Measurements from ENCODE around the gene SLC9A4.

Gene SLC9A4

DNA sequence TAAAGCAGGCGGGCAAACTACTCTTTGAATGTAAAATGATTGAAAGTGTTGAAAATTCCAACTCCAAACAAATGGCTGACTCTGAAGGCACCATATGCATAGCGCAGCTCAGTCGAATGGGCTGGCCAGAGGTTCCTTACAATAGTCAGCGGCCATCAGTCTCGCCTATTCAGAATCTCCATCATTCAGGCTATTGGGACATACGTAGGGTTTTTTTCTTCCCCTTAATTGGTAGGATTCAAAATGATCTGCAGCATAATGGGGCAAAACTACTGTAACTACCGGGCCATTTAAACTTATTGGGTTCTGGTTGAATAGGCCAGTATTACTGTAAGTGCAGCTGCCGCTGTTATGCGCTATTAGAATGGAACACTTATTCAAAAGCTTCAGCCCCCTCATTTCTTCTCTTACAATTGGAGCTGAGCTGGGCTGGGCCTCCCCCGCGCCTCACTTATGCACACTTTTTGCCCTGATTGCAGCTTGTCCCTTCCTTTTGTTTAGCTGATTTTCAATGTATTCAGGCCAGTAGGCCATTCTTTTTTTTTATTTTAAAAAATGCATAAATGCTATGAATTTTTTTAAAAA, 40.4 kb downstream of the SLC9A4 start:
- Histone ChIP-seq H3K4me3 (replicated peaks; ENCODE audit: insufficient read depth, low read length) (no peak overlapping the region), H3K27ac (replicated peaks) (no peak overlapping the region), H3K27me3 (ENCODE audit: insufficient read depth, poor library complexity, severe bottlenecking) (no peaks in the 10 kb centered on the region)
- TF ChIP-seq GABPA (IDR thresholded peaks at IDR 0.05; ENCODE audit: low read depth) (no peak), POLR2AphosphoS5 (IDR thresholded peaks at IDR 0.05; ENCODE audit: low read depth) (no peak), SPI1 (IDR thresholded peaks at IDR 0.05; ENCODE audit: borderline replicate concordance, low read depth) (no peak)
- TF ChIP-seq, protein P1, sequence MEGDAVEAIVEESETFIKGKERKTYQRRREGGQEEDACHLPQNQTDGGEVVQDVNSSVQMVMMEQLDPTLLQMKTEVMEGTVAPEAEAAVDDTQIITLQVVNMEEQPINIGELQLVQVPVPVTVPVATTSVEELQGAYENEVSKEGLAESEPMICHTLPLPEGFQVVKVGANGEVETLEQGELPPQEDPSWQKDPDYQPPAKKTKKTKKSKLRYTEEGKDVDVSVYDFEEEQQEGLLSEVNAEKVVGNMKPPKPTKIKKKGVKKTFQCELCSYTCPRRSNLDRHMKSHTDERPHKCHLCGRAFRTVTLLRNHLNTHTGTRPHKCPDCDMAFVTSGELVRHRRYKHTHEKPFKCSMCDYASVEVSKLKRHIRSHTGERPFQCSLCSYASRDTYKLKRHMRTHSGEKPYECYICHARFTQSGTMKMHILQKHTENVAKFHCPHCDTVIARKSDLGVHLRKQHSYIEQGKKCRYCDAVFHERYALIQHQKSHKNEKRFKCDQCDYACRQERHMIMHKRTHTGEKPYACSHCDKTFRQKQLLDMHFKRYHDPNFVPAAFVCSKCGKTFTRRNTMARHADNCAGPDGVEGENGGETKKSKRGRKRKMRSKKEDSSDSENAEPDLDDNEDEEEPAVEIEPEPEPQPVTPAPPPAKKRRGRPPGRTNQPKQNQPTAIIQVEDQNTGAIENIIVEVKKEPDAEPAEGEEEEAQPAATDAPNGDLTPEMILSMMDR (IDR thresholded peaks at IDR 0.05; ENCODE audit: insufficient read depth, low read length), result no peak
- TF ChIP-seq, protein P2, sequence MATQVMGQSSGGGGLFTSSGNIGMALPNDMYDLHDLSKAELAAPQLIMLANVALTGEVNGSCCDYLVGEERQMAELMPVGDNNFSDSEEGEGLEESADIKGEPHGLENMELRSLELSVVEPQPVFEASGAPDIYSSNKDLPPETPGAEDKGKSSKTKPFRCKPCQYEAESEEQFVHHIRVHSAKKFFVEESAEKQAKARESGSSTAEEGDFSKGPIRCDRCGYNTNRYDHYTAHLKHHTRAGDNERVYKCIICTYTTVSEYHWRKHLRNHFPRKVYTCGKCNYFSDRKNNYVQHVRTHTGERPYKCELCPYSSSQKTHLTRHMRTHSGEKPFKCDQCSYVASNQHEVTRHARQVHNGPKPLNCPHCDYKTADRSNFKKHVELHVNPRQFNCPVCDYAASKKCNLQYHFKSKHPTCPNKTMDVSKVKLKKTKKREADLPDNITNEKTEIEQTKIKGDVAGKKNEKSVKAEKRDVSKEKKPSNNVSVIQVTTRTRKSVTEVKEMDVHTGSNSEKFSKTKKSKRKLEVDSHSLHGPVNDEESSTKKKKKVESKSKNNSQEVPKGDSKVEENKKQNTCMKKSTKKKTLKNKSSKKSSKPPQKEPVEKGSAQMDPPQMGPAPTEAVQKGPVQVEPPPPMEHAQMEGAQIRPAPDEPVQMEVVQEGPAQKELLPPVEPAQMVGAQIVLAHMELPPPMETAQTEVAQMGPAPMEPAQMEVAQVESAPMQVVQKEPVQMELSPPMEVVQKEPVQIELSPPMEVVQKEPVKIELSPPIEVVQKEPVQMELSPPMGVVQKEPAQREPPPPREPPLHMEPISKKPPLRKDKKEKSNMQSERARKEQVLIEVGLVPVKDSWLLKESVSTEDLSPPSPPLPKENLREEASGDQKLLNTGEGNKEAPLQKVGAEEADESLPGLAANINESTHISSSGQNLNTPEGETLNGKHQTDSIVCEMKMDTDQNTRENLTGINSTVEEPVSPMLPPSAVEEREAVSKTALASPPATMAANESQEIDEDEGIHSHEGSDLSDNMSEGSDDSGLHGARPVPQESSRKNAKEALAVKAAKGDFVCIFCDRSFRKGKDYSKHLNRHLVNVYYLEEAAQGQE (IDR thresholded peaks at IDR 0.05; ENCODE audit: insufficient replicate concordance, low read depth), result no peak
- no peak for DNase-seq (ENCODE audit: low read depth in 1 of 2, low spot score in 1 of 2)

DNA sequence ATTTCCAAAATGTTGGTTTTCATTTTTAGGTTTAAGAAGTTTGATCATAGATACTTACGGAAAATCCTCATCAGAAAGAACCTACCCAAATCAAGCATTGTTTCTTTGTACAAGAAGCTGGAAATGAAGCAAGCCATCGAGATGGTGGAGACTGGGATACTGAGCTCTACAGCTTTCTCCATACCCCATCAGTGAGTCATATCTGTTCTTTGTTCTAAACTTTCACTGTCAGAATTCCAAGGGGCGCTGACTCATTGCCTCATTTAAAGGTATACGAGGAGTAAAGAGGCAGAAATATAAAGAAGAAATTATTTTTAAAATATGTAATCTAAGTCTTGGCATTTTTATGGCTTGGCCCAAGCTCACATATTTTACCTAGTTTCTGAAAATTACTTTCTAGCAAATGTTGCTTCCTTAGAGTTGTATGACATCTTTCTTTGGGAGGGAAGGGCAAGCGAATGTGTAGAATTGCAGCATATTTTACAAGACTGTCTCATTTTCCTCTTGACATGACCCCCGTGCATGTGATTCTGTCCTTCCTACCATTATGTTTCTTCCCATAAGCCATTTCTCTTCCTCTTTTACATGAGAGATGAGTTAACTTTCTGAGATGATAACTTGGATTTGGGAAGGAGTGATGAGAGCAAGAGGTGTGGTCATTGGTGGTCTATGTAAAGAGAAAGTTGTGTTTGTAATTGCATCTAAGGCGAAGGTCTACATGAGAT, 41.2 kb downstream of the SLC9A4 start:
- TF ChIP-seq POLR2AphosphoS5 (IDR thresholded peaks at IDR 0.05; ENCODE audit: low read depth) (no peak), SPI1 (IDR thresholded peaks at IDR 0.05; ENCODE audit: borderline replicate concordance, low read depth) (no peak), GABPA (IDR thresholded peaks at IDR 0.05; ENCODE audit: low read depth) (no peak)
- TF ChIP-seq, protein P2 (IDR thresholded peaks at IDR 0.05; ENCODE audit: insufficient replicate concordance, low read depth), result no peak
- TF ChIP-seq, protein P1 (IDR thresholded peaks at IDR 0.05; ENCODE audit: insufficient read depth, low read length), result no peak
- no peak for DNase-seq (ENCODE audit: low read depth in 1 of 2, low spot score in 1 of 2)
- Histone ChIP-seq H3K27me3 (ENCODE audit: insufficient read depth, poor library complexity, severe bottlenecking) (no peaks in the 10 kb centered on the region), H3K27ac (replicated peaks) (no peak overlapping the region), H3K4me3 (replicated peaks; ENCODE audit: insufficient read depth, low read length) (no peak overlapping the region)

DNA sequence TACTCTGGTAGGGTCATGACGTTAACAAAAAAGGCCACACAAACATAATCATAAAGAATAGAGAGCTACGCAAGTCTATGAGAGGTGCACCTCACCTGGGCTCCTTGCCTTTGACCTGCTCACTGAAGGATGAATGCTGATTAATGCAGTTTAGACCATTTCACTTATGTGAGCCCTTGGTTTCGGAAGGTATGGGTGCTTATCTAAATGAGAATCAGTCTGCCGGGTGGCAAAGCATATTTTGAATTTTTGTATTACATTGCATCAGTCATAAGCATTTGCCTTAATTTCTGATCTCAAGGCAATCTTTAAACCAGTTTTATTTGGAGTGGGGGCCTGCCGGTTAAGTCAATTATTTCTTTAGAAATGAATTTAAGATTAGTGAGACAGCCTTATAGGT, 42.8 kb downstream of the SLC9A4 start:
- no peaks in the 10 kb centered on the region for H3K27me3 ChIP-seq (ENCODE audit: insufficient read depth, poor library complexity, severe bottlenecking)
- TF ChIP-seq, protein P1 (IDR thresholded peaks at IDR 0.05; ENCODE audit: insufficient read depth, low read length), result no peak
- TF ChIP-seq GABPA (IDR thresholded peaks at IDR 0.05; ENCODE audit: low read depth) (no peak), SPI1 (IDR thresholded peaks at IDR 0.05; ENCODE audit: borderline replicate concordance, low read depth) (no peak), POLR2AphosphoS5 (IDR thresholded peaks at IDR 0.05; ENCODE audit: low read depth) (no peak)
- TF ChIP-seq, protein P2 (IDR thresholded peaks at IDR 0.05; ENCODE audit: insufficient replicate concordance, low read depth), result no peak
- no peak overlapping the region for H3K4me3 ChIP-seq (replicated peaks; ENCODE audit: insufficient read depth, low read length)
- DNase-seq (ENCODE audit: low read depth in 1 of 2, low spot score in 1 of 2), result no peak
- no peak overlapping the region for H3K27ac ChIP-seq (replicated peaks)

Data from HL-60 (cell line).